ENCODE measurements around the gene TNFRSF1B. TPM values are rescaled to one million over a fixed set of nuclear protein-coding genes. Genes with fewer than 3 reads are reported as not detected.
"Not testable (repeated sequence)": the region's sequence is repeated elsewhere in the genome, so short reads cannot be mapped to it uniquely, and the experiment has no call there.

The TNFRSF1B gene
- total RNA-seq, 3 donors from 2014 or later = 218 to 255 (median 229) TPM

GRCh38 chr1:12215118-12215961 is 48.5 kb downstream of the TNFRSF1B start:
- ATAC-seq = no peak
- no peak overlapping the region for H3K4me3 Mint-ChIP-seq
- H3K9me3 Mint-ChIP-seq = no peaks in the 10 kb centered on the region
- peaks cover 15% of the 10 kb centered on the region for H3K4me1 Mint-ChIP-seq (ENCODE audit: low read depth)
- H3K36me3 Mint-ChIP-seq (ENCODE audit: insufficient read depth) = no peaks in the 10 kb centered on the region
- DNase-seq = no peak
- H3K27me3 Mint-ChIP-seq (ENCODE audit: low read depth) = no peaks in the 10 kb centered on the region

- ATAC-seq = no peak
Observed at GRCh38 chr1:12219800-12220199, 53.0 kb downstream of the TNFRSF1B start.

DNA sequence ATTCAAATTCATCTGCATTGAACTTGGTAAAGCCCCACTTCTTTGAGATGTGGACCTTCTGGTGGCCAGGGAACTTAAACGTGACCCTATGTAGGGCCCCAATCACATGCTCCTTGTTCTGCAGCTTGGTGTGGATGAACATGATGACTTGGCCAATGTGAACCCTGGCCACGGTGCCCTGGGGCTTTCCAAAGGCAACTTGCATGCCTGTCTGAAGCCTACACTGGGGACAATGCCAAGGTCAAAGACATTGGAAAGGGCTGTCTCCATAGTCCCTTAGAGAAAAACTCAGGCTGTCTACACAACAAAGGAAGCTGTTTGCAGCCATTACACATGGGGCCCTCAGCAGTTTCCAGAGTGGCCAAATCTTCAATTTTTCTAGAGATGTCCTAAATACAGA is 54.1 kb downstream of the TNFRSF1B start:
- ATAC-seq (no peak), DNase-seq (no peak)
- H3K27me3 Mint-ChIP-seq (ENCODE audit: low read depth) = no peaks in the 10 kb centered on the region
- H3K9me3 Mint-ChIP-seq = no peaks in the 10 kb centered on the region
- H3K4me3 Mint-ChIP-seq = no peak overlapping the region
- H3K36me3 Mint-ChIP-seq (ENCODE audit: insufficient read depth) = no peaks in the 10 kb centered on the region
- H3K4me1 Mint-ChIP-seq (ENCODE audit: low read depth) = no peaks in the 10 kb centered on the region

More at GRCh38 chr1:12219800-12220199, 53.0 kb downstream of the TNFRSF1B start:
- Mint-ChIP-seq H3K27me3 (ENCODE audit: low read depth) (no peaks in the 10 kb centered on the region), H3K4me3 (no peak overlapping the region), H3K9me3 (no peaks in the 10 kb centered on the region), H3K4me1 (ENCODE audit: low read depth) (no peaks in the 10 kb centered on the region), H3K36me3 (ENCODE audit: insufficient read depth) (no peaks in the 10 kb centered on the region)
- DNase-seq = no peak

- ATAC-seq; H3K9me3 Mint-ChIP-seq; H3K27me3 Mint-ChIP-seq (ENCODE audit: low read depth); H3K4me1 Mint-ChIP-seq (ENCODE audit: low read depth); H3K36me3 Mint-ChIP-seq (ENCODE audit: insufficient read depth); H3K4me3 Mint-ChIP-seq; DNase-seq: not testable (repeated sequence)
Observed at GRCh38 chr1:12222700-12223099, 55.9 kb downstream of the TNFRSF1B start.

DNA sequence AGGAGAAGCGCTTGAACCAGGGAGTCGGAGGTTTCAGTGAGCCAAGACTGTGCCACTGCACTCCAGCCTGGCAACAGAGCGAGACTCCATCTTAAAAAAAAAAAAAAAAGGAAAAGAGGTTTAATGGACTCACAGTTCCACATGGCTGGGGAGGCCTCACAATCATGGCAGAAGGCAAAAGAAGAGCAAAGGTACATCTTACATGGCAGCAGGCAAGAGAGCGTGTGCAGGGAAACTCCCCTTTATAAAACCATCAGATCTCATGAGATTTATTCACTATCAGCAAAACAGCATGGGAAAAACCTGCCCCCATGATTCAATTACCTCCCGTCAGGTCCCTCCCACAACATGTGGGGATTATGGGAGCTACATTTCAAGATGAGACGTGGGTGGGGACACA is 57.3 kb downstream of the TNFRSF1B start:
- not testable (repeated sequence) for H3K27me3 Mint-ChIP-seq (ENCODE audit: low read depth); H3K4me1 Mint-ChIP-seq (ENCODE audit: low read depth); ATAC-seq; DNase-seq; H3K9me3 Mint-ChIP-seq; H3K36me3 Mint-ChIP-seq (ENCODE audit: insufficient read depth); H3K4me3 Mint-ChIP-seq

DNA sequence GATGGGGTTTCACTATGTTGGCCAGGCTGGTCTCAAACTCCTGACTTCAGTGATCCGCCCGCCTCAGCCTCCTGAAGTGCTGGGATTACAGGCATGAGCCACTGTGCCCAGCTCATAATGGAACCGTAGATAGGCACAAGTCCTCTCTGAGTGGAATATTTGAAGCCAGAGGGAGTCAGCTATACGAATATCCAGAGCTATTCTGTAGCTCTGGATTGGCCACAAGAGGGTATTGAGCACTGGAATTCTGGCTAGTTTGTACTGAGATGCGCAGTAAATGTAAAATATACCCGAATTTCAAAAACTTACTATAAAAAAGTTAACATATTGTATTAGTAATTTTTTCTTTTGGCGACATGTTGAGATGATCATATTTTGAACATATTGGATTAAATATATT is 62.2 kb downstream of the TNFRSF1B start:
- DNase-seq (no peak), ATAC-seq (no peak)
- Mint-ChIP-seq H3K4me1 (ENCODE audit: low read depth) (peaks cover 20% of the 10 kb centered on the region), H3K9me3 (no peaks in the 10 kb centered on the region), H3K4me3 (peak overlapping the region; percentile 70), H3K36me3 (ENCODE audit: insufficient read depth) (no peaks in the 10 kb centered on the region), H3K27me3 (ENCODE audit: low read depth) (no peaks in the 10 kb centered on the region)

- H3K4me3 Mint-ChIP-seq = peak overlapping the region; percentile 70
- no peaks in the 10 kb centered on the region for H3K27me3 Mint-ChIP-seq (ENCODE audit: low read depth)
- H3K4me1 Mint-ChIP-seq (ENCODE audit: low read depth) = peaks cover 22% of the 10 kb centered on the region
- ATAC-seq (peak; percentile 5), DNase-seq (no peak)
- H3K9me3 Mint-ChIP-seq = no peaks in the 10 kb centered on the region
- no peaks in the 10 kb centered on the region for H3K36me3 Mint-ChIP-seq (ENCODE audit: insufficient read depth)
Observed at GRCh38 chr1:12229386-12229834, 62.6 kb downstream of the TNFRSF1B start.

- peak; percentile 98 to 99 for ATAC-seq
- H3K9me3 Mint-ChIP-seq = no peaks in the 10 kb centered on the region
Observed at GRCh38 chr1:12229835-12230548, 63.2 kb downstream of the TNFRSF1B start, which contains the start of gene VPS13D. VPS13D (plus strand) TSS chr1:12230030; CDS start chr1:12234267, 4,237 bp downstream.

GRCh38 chr1:12230549-12231275 is 63.9 kb downstream of the TNFRSF1B start:
- ATAC-seq = peak; percentile 7 to 9
- H3K36me3 Mint-ChIP-seq (ENCODE audit: insufficient read depth) = peaks cover 6% of the 10 kb centered on the region
- H3K27me3 Mint-ChIP-seq (ENCODE audit: low read depth) = no peaks in the 10 kb centered on the region
- H3K4me1 Mint-ChIP-seq (ENCODE audit: low read depth) = peaks cover 22% of the 10 kb centered on the region
- H3K4me3 Mint-ChIP-seq = peak overlapping the region; percentile 84
- no peak for DNase-seq
- no peaks in the 10 kb centered on the region for H3K9me3 Mint-ChIP-seq

More at GRCh38 chr1:12229835-12230548, 63.2 kb downstream of the TNFRSF1B start, which contains the start of gene VPS13D:
- no peaks in the 10 kb centered on the region for H3K27me3 Mint-ChIP-seq (ENCODE audit: low read depth)
- DNase-seq = peak; percentile 83
- peak within 1 kb of the TSS; percentile 84 for H3K4me3 Mint-ChIP-seq
- H3K4me1 Mint-ChIP-seq (ENCODE audit: low read depth) = peaks cover 22% of the 10 kb centered on the region
- H3K36me3 Mint-ChIP-seq (ENCODE audit: insufficient read depth) = peaks cover 2% of the 10 kb centered on the region

DNA sequence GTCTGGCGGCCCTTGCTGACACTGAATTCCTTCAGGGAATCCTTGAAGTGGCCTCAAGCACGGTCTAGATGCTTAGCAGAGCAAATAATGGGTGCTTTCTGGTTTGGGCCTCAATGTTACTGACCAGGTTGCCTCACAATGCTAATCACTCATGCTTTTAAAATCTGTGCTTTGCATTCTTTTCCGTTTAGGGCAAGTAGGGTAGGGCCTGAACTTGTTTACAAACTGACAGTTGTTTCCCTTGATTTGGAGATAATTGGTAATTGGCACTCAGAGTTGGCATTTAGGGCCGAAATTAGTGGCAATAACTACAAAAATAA is 64.4 kb downstream of the TNFRSF1B start:
- peaks cover 22% of the 10 kb centered on the region for H3K4me1 Mint-ChIP-seq (ENCODE audit: low read depth)
- H3K4me3 Mint-ChIP-seq = peak overlapping the region; percentile 84
- no peaks in the 10 kb centered on the region for H3K27me3 Mint-ChIP-seq (ENCODE audit: low read depth)
- ATAC-seq = no peak
- H3K9me3 Mint-ChIP-seq = no peaks in the 10 kb centered on the region
- peaks cover 7% of the 10 kb centered on the region for H3K36me3 Mint-ChIP-seq (ENCODE audit: insufficient read depth)
- no peak for DNase-seq

- Mint-ChIP-seq H3K4me1 (ENCODE audit: low read depth) (peaks cover 22% of the 10 kb centered on the region), H3K4me3 (peak overlapping the region; percentile 43), H3K9me3 (no peaks in the 10 kb centered on the region), H3K36me3 (ENCODE audit: insufficient read depth) (peaks cover 13% of the 10 kb centered on the region), H3K27me3 (ENCODE audit: low read depth) (no peaks in the 10 kb centered on the region)
- DNase-seq (no peak), ATAC-seq (no peak)
Observed at GRCh38 chr1:12232221-12232620, 65.4 kb downstream of the TNFRSF1B start.

GRCh38 chr1:12244078-12244477 is 77.3 kb downstream of the TNFRSF1B start:
- H3K4me3 Mint-ChIP-seq = no peak overlapping the region
- ATAC-seq (no peak), DNase-seq (no peak)
- H3K9me3 Mint-ChIP-seq = no peaks in the 10 kb centered on the region
- peaks cover 26% of the 10 kb centered on the region for H3K36me3 Mint-ChIP-seq (ENCODE audit: insufficient read depth)
- no peaks in the 10 kb centered on the region for H3K4me1 Mint-ChIP-seq (ENCODE audit: low read depth)
- no peaks in the 10 kb centered on the region for H3K27me3 Mint-ChIP-seq (ENCODE audit: low read depth)

DNA sequence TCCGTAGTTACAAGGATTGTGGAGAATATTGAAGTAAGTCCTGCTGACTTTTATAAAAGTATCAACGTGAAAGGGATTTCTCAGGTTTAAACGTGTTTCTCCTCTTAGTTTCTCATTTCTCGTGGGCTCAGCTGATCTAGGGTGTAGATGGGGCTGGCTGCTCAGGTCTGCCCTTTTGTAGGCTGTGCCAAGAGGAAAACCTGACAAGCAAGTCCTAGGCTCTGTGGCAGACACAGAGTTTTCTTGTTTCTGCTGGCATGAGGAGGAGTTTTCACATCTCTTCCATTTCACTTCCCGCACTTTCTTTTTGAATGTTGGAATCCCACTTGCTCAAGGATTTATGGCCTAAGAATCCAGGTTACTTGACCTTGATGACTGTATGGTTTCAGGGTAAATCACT is 77.8 kb downstream of the TNFRSF1B start:
- Mint-ChIP-seq H3K36me3 (ENCODE audit: insufficient read depth) (peaks cover 31% of the 10 kb centered on the region), H3K4me3 (no peak overlapping the region), H3K9me3 (no peaks in the 10 kb centered on the region), H3K4me1 (ENCODE audit: low read depth) (no peaks in the 10 kb centered on the region), H3K27me3 (ENCODE audit: low read depth) (no peaks in the 10 kb centered on the region)
- no peak for DNase-seq
- ATAC-seq = no peak

- H3K36me3 Mint-ChIP-seq (ENCODE audit: insufficient read depth) = peaks cover 35% of the 10 kb centered on the region
- no peaks in the 10 kb centered on the region for H3K27me3 Mint-ChIP-seq (ENCODE audit: low read depth)
- DNase-seq = no peak
- H3K4me1 Mint-ChIP-seq (ENCODE audit: low read depth) = no peaks in the 10 kb centered on the region
- no peak overlapping the region for H3K4me3 Mint-ChIP-seq
- no peak for ATAC-seq
- no peaks in the 10 kb centered on the region for H3K9me3 Mint-ChIP-seq
Observed at GRCh38 chr1:12245116-12245515, 78.3 kb downstream of the TNFRSF1B start.
